ENCODE results near the gene JPH4.
"Not testable (repeated sequence)": the region's sequence is repeated elsewhere in the genome, so short reads cannot be mapped to it uniquely, and the experiment has no call there.

JPH4 gene

GRCh38 chr14:23613242-23614070, 34.9 kb upstream of the JPH4 start:
- Mint-ChIP-seq H3K9me3 (peaks cover 0 to 2% of the 10 kb centered on the region in 2 donors), H3K27me3 (peaks cover 19 to 24% of the 10 kb centered on the region in 2 donors), H3K27ac (no peak overlapping the region), H3K4me3 (no peak overlapping the region), H3K36me3 (no peaks in the 10 kb centered on the region), H3K4me1 (peaks cover 2% of the 10 kb centered on the region in 2 donors)
- no peak for ATAC-seq (replicated peaks)
- no peak for DNase-seq

GRCh38 chr14:23612802-23613201, 34.2 kb upstream of the JPH4 start:
- H3K36me3 Mint-ChIP-seq, result no peaks in the 10 kb centered on the region
- H3K4me3 Mint-ChIP-seq, result no peak overlapping the region
- peaks cover 19 to 21% of the 10 kb centered on the region in 2 donors for H3K27me3 Mint-ChIP-seq
- peaks cover 0 to 2% of the 10 kb centered on the region in 2 donors for H3K9me3 Mint-ChIP-seq
- H3K4me1 Mint-ChIP-seq, result no peaks in the 10 kb centered on the region
- no peak overlapping the region for H3K27ac Mint-ChIP-seq
- DNase-seq, result no peak
- no peak for ATAC-seq (replicated peaks)

GRCh38 chr14:23612354-23612732, 33.8 kb upstream of the JPH4 start:
- Mint-ChIP-seq H3K9me3 (peaks cover 0 to 2% of the 10 kb centered on the region in 2 donors), H3K4me3 (no peak overlapping the region), H3K36me3 (no peaks in the 10 kb centered on the region), H3K27ac (no peak overlapping the region), H3K4me1 (no peaks in the 10 kb centered on the region), H3K27me3 (peaks cover 21 to 22% of the 10 kb centered on the region in 2 donors)
- DNase-seq, result no peak
- ATAC-seq (replicated peaks), result no peak

GRCh38 chr14:23610815-23611289, 32.3 kb upstream of the JPH4 start:
- peaks cover 25% of the 10 kb centered on the region in 2 donors for H3K27me3 Mint-ChIP-seq
- H3K9me3 Mint-ChIP-seq, result peaks cover 0 to 2% of the 10 kb centered on the region in 2 donors
- no peak overlapping the region for H3K4me3 Mint-ChIP-seq
- no peak overlapping the region for H3K27ac Mint-ChIP-seq
- peaks cover 4 to 7% of the 10 kb centered on the region in 2 donors for H3K4me1 Mint-ChIP-seq
- H3K36me3 Mint-ChIP-seq, result no peaks in the 10 kb centered on the region
- DNase-seq (no peak), ATAC-seq (replicated peaks) (no peak)

GRCh38 chr14:23610090-23610814, 31.7 kb upstream of the JPH4 start:
- Mint-ChIP-seq H3K4me3 (no peak overlapping the region), H3K27ac (no peak overlapping the region), H3K4me1 (peaks cover 8 to 12% of the 10 kb centered on the region in 2 donors), H3K36me3 (no peaks in the 10 kb centered on the region), H3K9me3 (peaks cover 0 to 2% of the 10 kb centered on the region in 2 donors), H3K27me3 (peaks cover 25% of the 10 kb centered on the region in 2 donors)
- ATAC-seq (replicated peaks) (no peak), DNase-seq (no peak)

GRCh38 chr14:23609411-23610089, 31.0 kb upstream of the JPH4 start:
- ATAC-seq (replicated peaks); H3K9me3 Mint-ChIP-seq: not testable (repeated sequence)
- peaks cover 8 to 12% of the 10 kb centered on the region in 2 donors for H3K4me1 Mint-ChIP-seq

GRCh38 chr14:23609001-23609400, 30.4 kb upstream of the JPH4 start:
- peaks cover 8 to 12% of the 10 kb centered on the region in 2 donors for H3K4me1 Mint-ChIP-seq
- no peak overlapping the region for H3K27ac Mint-ChIP-seq
- H3K36me3 Mint-ChIP-seq, result no peaks in the 10 kb centered on the region
- H3K27me3 Mint-ChIP-seq, result peaks cover 15 to 18% of the 10 kb centered on the region in 2 donors
- H3K4me3 Mint-ChIP-seq, result no peak overlapping the region
- peaks cover 0 to 2% of the 10 kb centered on the region in 2 donors for H3K9me3 Mint-ChIP-seq
- DNase-seq (no peak), ATAC-seq (replicated peaks) (no peak)

More at GRCh38 chr14:23609411-23610089, 31.0 kb upstream of the JPH4 start:
- not testable (repeated sequence) for DNase-seq, H3K27ac Mint-ChIP-seq, H3K4me3 Mint-ChIP-seq, H3K36me3 Mint-ChIP-seq
- peaks cover 21 to 24% of the 10 kb centered on the region in 2 donors for H3K27me3 Mint-ChIP-seq

GRCh38 chr14:23608454-23608853, 29.9 kb upstream of the JPH4 start:
- DNase-seq, result no peak

GRCh38 chr14:23605931-23606585, 27.5 kb upstream of the JPH4 start:
- ATAC-seq (replicated peaks), result peak; percentile 84 to 93

More at GRCh38 chr14:23608454-23608853, 29.9 kb upstream of the JPH4 start:
- H3K4me3 Mint-ChIP-seq, result no peak overlapping the region
- no peak for ATAC-seq (replicated peaks)
- peaks cover 0 to 2% of the 10 kb centered on the region in 2 donors for H3K9me3 Mint-ChIP-seq
- H3K27me3 Mint-ChIP-seq, result peaks cover 12 to 15% of the 10 kb centered on the region in 2 donors
- no peaks in the 10 kb centered on the region for H3K36me3 Mint-ChIP-seq
- H3K4me1 Mint-ChIP-seq, result peaks cover 8 to 12% of the 10 kb centered on the region in 2 donors
- H3K27ac Mint-ChIP-seq, result no peak overlapping the region

GRCh38 chr14:23604675-23605170, 26.1 kb upstream of the JPH4 start:
- no peak overlapping the region for H3K4me3 Mint-ChIP-seq
- no peak for DNase-seq
- no peaks in the 10 kb centered on the region for H3K36me3 Mint-ChIP-seq
- ATAC-seq (replicated peaks), result no peak
- peaks cover 8 to 21% of the 10 kb centered on the region in 2 donors for H3K27me3 Mint-ChIP-seq
- H3K27ac Mint-ChIP-seq, result no peak overlapping the region
- peaks cover 8 to 12% of the 10 kb centered on the region in 2 donors for H3K4me1 Mint-ChIP-seq
- H3K9me3 Mint-ChIP-seq, result peaks cover 0 to 4% of the 10 kb centered on the region in 2 donors

More at GRCh38 chr14:23605931-23606585, 27.5 kb upstream of the JPH4 start:
- Mint-ChIP-seq H3K36me3 (no peaks in the 10 kb centered on the region), H3K4me3 (no peak overlapping the region), H3K9me3 (peaks cover 0 to 2% of the 10 kb centered on the region in 2 donors), H3K27me3 (peaks cover 8 to 11% of the 10 kb centered on the region in 2 donors), H3K27ac (peak overlapping the region; percentile 25), H3K4me1 (peaks cover 8 to 12% of the 10 kb centered on the region in 2 donors)
- DNase-seq, result peak; percentile 6

- peaks cover 0 to 6% of the 10 kb centered on the region in 2 donors for H3K9me3 Mint-ChIP-seq
- peaks cover 8 to 24% of the 10 kb centered on the region in 2 donors for H3K27me3 Mint-ChIP-seq
- peaks cover 8 to 12% of the 10 kb centered on the region in 2 donors for H3K4me1 Mint-ChIP-seq
- H3K27ac Mint-ChIP-seq, result no peak overlapping the region
- ATAC-seq (replicated peaks) (no peak), DNase-seq (no peak)
- no peaks in the 10 kb centered on the region for H3K36me3 Mint-ChIP-seq
- no peak overlapping the region for H3K4me3 Mint-ChIP-seq
These were observed 25.6 kb upstream of the JPH4 start for GRCh38 chr14:23604148-23604547.

GRCh38 chr14:23603103-23603502, 24.5 kb upstream of the JPH4 start:
- H3K36me3 Mint-ChIP-seq, result no peaks in the 10 kb centered on the region
- peaks cover 8 to 12% of the 10 kb centered on the region in 2 donors for H3K4me1 Mint-ChIP-seq
- H3K4me3 Mint-ChIP-seq, result no peak overlapping the region
- no peak overlapping the region for H3K27ac Mint-ChIP-seq
- peaks cover 5 to 26% of the 10 kb centered on the region in 2 donors for H3K27me3 Mint-ChIP-seq
- no peak for DNase-seq
- no peak for ATAC-seq (replicated peaks)
- peaks cover 0 to 4% of the 10 kb centered on the region in 2 donors for H3K9me3 Mint-ChIP-seq
